HG02943 (cell line): ENCODE data around the gene HPS4.

Experiments
- ATAC-seq: cut with Tn5 transposase; IDR thresholded peaks from one replicate; pipeline ENCODE4 v1.9.1; 2021; ENCODE audit warnings: mild to moderate bottlenecking, low read depth, moderate library complexity; ENCODE audit not compliant: unreplicated experiment

The HPS4 gene

DNA sequence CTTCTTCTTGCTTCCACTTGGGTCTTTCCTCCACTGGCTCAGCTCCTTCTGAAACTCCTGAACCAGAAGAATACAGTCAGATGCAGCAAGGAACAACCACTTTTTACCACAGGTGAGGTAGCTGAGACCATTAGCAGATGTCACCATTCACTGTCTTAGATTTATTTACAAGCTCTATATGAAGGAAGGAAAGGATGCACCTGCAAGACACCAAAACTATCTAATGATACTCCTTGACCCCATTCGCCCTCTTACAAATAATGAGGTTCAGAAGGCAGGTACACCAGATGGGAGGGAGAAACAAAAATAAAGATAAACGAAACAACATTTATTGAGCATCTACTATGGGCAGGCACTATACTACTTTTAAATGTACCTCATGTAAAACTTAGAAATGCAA is 18.4 kb upstream of the HPS4 start:
- no peak for ATAC-seq

DNA sequence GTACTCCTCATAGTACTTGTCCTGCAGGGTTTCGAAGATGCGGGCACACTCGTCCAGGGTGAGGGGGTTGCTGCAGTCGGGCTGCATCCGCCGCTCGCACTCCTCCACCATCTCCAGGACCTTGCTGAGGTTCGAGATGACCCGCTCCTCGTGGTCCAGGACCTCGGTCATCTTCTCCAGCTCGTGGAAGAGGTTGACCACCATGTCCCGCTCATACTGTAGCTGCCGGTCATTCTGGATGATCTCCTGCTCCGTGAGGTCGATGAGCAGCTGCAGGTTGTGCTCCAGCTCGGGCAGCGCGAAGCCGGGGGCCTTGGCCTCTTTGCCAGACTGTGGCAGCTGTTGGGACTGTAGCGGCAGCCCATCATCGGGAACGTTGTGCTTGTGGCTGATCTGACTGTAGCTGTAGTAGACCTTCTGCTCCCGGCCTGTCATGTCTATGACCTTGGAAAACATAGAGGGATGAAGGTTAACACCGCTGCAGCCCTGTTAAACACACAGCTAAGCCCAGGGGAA is 15.7 kb upstream of the HPS4 start:
- ATAC-seq: no peak

GRCh38 chr22:26496456-26496855 is 12.9 kb upstream of the HPS4 start:
- ATAC-seq: no peak

DNA sequence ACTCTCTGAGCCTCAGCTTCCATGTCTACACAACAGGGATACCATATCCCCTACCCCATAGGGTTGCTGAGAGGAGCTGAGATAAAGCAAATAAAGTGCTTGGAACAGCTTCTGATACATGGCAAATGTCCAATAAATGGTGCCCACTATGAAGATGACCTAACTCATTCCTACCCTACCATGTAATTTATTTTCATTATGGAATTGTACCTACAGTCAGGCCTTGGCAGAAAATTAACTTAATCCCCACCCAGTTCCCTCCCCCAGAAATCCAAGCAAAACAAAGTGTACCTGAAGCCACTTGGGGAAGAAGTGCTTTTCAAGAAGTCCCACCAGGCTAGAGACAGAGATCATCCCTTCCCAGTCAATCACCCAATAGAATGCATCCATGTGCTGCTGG is 10.9 kb upstream of the HPS4 start:
- ATAC-seq: no peak

DNA sequence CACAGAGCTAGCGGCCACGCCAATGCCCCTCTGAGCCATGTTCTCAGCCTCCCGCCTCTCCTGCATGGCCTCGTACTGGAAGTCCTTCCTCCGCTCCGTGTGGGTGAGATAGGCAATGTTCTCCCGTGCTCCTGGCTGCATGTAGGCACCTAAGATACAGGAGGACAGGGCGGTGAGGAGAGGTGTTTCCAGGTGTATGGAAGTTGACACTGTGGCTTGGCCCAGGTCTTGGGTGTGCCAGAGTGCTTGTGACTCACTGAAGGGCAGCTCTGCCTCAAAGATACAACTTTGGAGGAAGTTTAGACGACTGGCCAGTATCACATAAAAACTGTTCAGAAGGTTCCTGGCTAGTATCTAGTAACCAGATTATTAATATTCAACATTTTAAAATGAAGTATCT is 8.6 kb upstream of the HPS4 start:
- no peak for ATAC-seq

DNA sequence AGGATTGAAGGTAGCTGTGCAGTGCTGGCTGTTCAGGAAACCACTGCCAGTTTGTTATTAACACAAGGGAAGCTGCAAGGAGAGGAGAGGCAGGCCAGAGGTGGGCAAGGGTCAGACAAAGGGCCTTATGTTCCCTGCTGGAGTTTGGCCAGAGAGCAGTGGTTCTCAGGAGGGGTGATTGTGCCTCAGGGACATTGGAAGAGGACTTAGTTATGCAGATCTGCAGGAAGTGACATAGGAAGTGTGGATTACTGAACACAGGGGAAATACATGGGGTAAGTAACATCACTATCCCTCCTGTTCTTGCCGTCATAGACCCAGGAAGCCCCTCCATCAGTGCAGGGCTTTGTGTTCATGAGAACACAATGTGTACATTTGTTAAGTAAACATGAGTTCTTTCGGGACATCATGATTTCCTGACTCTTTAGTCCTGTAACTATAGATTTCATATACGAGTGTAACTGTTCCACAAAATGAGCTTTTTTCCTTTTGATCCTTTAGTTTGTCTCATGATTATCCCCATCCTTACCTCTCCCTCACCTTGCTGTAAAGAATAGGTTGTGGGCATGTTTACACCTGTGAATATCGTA is 6.0 kb upstream of the HPS4 start:
- no peak for ATAC-seq

GRCh38 chr22:26487996-26488395 is 4.4 kb upstream of the HPS4 start:
- no peak for ATAC-seq

GRCh38 chr22:26486394-26486793 is 2.8 kb upstream of the HPS4 start:
- ATAC-seq: no peak

DNA sequence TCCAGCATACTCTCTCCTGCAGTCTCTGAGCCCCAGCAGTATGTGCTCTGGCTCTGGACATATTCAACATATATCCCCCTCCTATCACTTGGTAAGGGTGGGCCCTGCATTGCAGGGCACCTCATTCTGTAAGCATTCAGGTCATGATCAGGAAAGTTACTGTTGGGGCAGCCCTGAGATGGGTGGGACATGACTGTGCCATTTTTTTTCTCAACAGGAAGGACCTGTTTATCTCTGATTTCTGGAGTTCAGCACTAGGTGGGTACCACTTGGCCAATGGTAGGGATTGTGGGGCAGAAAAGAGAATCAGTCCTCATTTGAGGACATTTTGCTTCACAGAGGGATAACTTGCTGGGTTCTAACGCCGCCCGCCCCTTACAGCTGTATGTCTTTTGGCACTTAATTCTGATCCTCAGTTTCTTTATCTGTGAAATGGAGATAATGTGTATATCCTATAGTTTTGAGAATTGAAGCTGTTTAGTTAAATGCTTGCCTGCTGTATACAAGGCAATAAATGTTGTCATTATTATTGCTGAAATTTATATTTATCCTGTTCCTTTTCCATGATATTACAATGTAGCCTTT is 2.3 kb upstream of the HPS4 start:
- ATAC-seq: no peak

- no peak for ATAC-seq
These were observed 1.4 kb upstream of the HPS4 start for GRCh38 chr22:26485013-26485412.

DNA sequence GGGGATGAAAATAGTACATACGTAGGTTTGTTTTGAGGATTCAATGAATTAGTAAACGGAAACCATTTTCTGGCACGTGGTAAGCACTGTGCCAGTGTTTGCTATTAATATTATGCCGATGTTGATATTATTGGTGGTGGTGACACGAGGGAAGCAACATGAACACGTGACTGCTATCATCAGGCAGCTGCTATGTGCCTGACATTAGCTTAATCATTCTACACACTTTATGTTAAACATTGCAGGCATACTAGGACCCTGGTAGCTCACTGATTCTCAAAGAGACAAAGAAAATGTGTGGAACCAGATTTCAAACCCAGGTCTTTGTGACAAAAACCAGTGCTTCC is 750 bp upstream of the HPS4 start:
- no peak for ATAC-seq

GRCh38 chr22:26483043-26483438 is 542 bp downstream of the HPS4 start:
- no peak for ATAC-seq

GRCh38 chr22:26482161-26482560 is 1.4 kb downstream of the HPS4 start:
- no peak for ATAC-seq

DNA sequence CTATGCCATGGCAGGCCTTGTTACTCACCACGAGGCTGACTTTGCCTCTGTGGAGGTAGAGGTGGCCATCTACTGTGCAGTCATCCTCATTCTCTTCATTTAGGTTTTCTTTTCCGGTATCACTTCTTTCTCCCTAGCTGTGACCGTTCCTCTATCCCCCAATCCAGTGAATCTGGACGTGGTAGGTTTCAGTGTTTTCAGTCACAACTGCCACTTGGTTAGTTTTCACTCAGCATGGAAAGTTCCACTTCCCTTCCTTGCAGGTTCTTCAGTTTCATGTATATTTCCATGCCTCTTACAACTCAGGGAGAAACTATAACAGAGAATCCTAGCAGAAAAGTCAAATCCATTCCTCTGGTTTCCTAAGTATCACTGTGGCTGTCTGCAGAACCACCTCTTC is 1.9 kb downstream of the HPS4 start:
- ATAC-seq: no peak

DNA sequence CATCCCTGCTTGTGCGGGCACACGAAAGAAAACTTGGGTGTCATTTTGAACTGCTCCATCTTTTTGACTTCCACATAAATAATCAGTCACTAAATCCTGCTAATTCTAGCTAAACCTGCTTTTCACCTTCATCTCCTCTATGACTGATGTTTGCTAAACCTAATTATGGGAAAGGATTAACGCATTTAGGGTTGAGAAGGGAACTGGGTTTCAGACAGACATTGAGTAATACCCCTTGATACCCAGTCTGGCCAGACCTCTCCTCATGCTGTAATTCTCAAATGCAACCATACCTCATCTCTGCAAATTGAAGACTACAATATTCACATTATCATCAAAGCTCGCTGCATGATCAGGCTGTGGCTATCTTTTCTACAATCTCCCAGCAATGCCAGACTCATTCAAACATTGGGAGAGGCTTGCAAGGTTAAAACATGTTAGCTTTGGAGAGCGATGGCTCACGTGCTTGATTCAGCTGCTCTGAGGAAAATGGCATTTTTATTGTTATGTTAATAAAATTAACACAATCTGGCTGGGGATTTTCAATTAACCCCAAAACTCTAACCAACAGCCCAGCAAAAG is 2.4 kb downstream of the HPS4 start:
- no peak for ATAC-seq

DNA sequence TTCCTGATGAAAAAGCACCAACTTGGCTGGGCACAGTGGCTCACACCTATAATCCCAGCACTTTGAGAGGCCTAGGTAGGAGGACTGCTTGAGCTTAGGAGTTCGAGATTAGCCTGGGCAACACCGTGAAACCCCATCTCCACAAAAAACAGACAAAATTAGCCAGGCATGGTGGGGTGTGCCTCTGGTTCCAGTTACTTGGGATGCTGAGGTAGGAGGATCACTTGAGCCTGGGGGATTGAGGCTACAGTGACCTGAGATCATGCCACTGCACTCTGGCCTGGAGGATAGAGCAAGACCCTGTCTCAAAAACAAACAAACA is 3.0 kb downstream of the HPS4 start:
- no peak for ATAC-seq

DNA sequence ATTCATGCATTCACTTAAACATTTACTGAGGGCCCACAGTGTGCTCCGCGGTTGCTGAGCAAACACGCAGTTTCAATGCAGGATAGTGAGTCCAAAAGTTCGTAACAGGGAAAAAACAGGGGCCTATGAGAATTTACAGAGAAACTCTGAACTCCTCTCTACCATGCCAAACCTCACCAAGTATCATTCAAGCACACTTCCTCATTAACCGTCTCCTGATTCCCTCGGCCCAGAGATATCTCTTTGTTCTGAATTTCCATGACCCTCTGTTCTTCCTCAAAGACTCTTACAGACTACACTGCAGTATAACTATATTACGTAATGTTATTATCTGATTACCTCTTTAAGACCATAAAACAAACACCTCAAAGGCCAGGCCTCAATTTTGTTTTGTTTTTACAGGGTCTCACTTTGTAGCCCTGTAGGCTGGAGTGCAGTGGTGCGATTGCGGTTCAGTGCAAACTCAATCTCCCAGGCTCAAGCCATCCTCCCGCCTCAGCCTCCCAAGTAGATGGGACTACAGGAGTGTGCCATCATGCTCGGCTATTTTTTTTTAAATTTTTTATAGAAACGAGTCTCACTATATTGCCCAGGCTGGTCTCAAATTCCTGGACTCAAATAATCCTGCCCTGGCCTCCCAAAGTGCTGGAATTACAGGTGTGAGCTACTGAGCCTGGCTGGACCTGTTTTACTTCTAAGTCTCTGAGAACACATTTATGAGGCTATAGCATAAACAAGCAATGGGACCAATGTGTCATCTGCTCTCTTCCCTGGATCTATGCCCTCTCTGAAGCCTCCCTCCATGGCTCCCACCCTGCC is 3.6 kb downstream of the HPS4 start:
- no peak for ATAC-seq

DNA sequence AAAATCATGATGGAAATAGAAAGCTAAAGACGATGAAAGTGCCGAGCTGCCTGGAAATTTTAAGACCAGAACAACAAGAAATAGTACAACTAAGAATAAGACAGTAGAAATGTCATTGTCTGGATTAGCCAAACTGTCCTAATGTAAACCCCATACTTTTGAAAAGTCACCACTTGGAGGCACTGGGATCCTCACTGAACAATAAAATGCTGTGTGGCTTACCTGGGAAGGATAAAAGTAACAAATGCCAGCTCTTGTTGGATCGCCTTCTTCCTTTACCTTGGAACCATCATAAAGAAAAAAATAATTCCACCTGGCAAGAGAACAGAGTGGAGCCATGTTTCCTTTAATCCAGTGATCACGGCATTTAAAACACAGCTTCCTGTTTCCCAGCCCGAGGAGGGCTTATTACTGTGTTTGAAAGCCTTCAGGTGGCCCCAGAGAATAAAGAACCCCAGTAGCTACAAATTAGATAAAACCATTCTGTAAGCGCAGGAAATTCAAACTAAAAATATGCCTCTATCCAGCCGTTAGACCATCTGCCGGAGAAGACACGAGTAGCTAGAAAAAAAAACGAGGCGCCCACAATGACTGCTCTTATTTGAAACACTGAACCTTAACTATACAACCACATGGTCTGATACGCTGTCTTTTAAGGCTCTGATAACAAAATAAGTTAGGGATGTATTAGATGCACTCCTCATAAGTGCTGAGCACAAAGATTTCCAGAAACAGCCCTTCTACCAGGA is 4.4 kb downstream of the HPS4 start:
- no peak for ATAC-seq

- ATAC-seq: no peak
These were observed 6.2 kb downstream of the HPS4 start for GRCh38 chr22:26477341-26477731.

- ATAC-seq: no peak
These were observed 6.8 kb downstream of the HPS4 start for GRCh38 chr22:26476705-26477340.

- no peak for ATAC-seq
These were observed 8.9 kb downstream of the HPS4 start for GRCh38 chr22:26474682-26475081.
